ENCODE results near the gene KIF23. TPM values are rescaled to one million over a fixed set of nuclear protein-coding genes. Genes with fewer than 3 reads are reported as not detected.

The KIF23 gene
- 4.4 and 75.6 TPM in 2 replicates for total RNA-seq

GRCh38 chr15:69413822-69414700 lies at the start of gene KIF23:
TSS of gene KIF23 (plus strand) at chr15:69414349. CDS start at chr15:69414466, 117 bp downstream.

DNA sequence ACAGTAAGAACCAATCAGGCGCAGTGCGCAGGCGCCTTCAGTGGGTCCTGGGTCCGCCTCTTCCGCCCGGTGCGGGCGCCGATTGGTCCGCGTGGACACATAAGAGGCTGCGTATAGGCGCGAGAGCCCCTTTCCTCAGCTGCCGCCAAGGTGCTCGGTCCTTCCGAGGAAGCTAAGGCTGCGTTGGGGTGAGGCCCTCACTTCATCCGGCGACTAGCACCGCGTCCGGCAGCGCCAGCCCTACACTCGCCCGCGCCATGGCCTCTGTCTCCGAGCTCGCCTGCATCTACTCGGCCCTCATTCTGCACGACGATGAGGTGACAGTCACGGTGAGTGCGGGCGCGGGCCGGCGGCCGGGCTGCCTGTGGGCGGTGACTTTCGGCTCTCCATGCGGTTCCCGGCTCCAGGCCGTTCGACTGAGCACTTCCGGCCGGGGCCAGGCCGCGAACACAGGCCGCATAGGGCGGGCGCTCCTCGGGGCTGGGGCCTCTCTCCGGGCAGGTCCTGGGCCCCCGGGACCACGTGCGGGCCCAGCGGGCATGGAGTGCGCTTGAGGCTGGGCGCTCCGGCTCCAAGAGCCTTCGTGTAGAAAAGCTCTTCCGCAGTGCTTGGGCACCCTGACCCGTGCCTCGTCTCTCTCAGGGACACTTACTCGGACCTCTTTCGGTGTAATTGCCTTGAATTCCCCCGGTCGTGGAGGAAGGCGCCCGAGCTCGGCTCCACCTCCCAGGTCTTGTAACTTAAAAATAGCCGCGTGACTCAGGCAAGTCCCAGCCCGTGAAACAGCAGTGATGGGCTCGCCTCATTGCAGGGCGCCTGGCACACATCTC lies 38.8 kb downstream of the KIF23 start, which contains the start of gene RPLP1:
Gene RPLP1, plus strand, starts transcription at position 127 of the 830 bp plus-strand sequence. Its CDS starts 131 bp downstream, at position 258.

Other genes with a start within 250 kb of the KIF23 start
- gene PAQR5, start 115.4 kb upstream of the KIF23 start, total RNA-seq, result 0.81 and 0.89 TPM in 2 replicates
- 358 and 465 TPM in 2 replicates for gene RPLP1, start 38.5 kb downstream of the KIF23 start, total RNA-seq

All from mesangial cell (primary cell).